ENCODE results near the gene IFT43. TPM values are rescaled to one million over a fixed set of nuclear protein-coding genes. Genes with fewer than 3 reads are reported as not detected.

Gene IFT43
- total RNA-seq, 1 experiment from 2014 or later, result 18.6 TPM

DNA sequence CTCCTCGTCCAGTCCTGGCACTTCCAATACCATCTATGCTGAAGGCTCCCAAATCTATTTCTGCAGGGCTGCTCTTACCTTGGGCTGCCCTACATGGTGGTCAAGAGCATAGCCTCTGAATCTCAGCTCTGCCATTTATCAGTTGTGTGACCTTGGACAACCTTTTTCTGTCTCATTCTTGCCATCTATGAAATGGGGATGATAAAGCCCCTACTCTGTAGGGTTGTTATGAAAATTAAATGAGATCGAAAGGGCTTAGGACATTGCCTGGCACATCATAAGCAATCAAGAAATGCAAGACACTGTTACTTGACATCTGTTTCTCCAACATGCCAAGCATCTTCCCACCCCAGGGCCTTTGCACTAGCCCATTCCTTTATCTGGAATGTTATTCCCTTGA is 120.6 kb downstream of the IFT43 start:
- no peak overlapping the region for H2BK20ac ChIP-seq (ENCODE audit: low read depth, low read length, poor library complexity, severe bottlenecking)
- H4K20me1 ChIP-seq (ENCODE audit: control insufficient read depth, insufficient read depth, insufficient read length), result no peaks in the 10 kb centered on the region
- H3K4ac ChIP-seq (ENCODE audit: low read depth, low read length), result no peak overlapping the region
- no peak overlapping the region for H4K5ac ChIP-seq (ENCODE audit: insufficient read length, low read depth, low read length)
- H3K4me2 ChIP-seq (ENCODE audit: insufficient read depth, insufficient read length, low read length), result no peak overlapping the region
- H3K27ac ChIP-seq (ENCODE audit: insufficient read length, low read depth, low read length), result no peak overlapping the region
- DNase-seq, result no peak
- no peak overlapping the region for H4K91ac ChIP-seq (ENCODE audit: insufficient read length, low read depth, low read length)
- no peaks in the 10 kb centered on the region for H3K9me3 ChIP-seq (ENCODE audit: control insufficient read depth, low read depth, low read length)
- H3K9me3 Mint-ChIP-seq, result peaks cover 0 to 4% of the 10 kb centered on the region in 2 experiments; a peak in 2 of 5 replicates
- WGBS (ENCODE audit: extremely low coverage, insufficient read length, low lambda C conversion rate), result no CpG with 5 or more reads among the region's 2 CpGs
- H3K36me3 Mint-ChIP-seq (ENCODE audit: insufficient read depth in 1 of 3, low read depth in 3 of 3), result no peaks in the 10 kb centered on the region; a peak in 1 of 7 replicates
- no peak for TF ChIP-seq CTCF (conservative IDR thresholded peaks at IDR 0.05)
- no peak overlapping the region for H3K18ac ChIP-seq (ENCODE audit: insufficient read length, low read depth, low read length)
- no peak overlapping the region for H3K23ac ChIP-seq (ENCODE audit: insufficient read length, low read depth, low read length)
- peaks cover 8 to 23% of the 10 kb centered on the region in 2 experiments for H3K4me1 Mint-ChIP-seq
- no peak overlapping the region for H3K56ac ChIP-seq (ENCODE audit: insufficient read length, low read depth, low read length)
- peaks cover 7% of the 10 kb centered on the region for H3K27me3 Mint-ChIP-seq (ENCODE audit: low read depth)
- no peaks in the 10 kb centered on the region for H3K79me2 ChIP-seq (ENCODE audit: insufficient read depth, low read length)
- no peak overlapping the region for H2AK5ac ChIP-seq (ENCODE audit: insufficient read length, low read length)
- no peak overlapping the region for H2AFZ ChIP-seq (ENCODE audit: low read length)
- H3K27ac Mint-ChIP-seq, result no peak overlapping the region
- H2BK12ac ChIP-seq (ENCODE audit: insufficient read length, low read depth, low read length), result no peak overlapping the region
- H3K23me2 ChIP-seq (ENCODE audit: insufficient read length, low read depth, low read length, poor library complexity, severe bottlenecking), result no peaks in the 10 kb centered on the region
- no peak overlapping the region; the same call in 1 of the 2 replicates for H3K14ac ChIP-seq (ENCODE audit: insufficient read depth, low read length)
- H4K8ac ChIP-seq (replicated peaks; ENCODE audit: insufficient read length, low read depth, low read length), result no peak overlapping the region
- no peak overlapping the region for H3K9ac ChIP-seq (ENCODE audit: extremely low read depth, insufficient read length, low read length)
- H3K4me3 Mint-ChIP-seq, result no peak overlapping the region
- H3K79me1 ChIP-seq (ENCODE audit: insufficient read depth, low read depth, low read length, poor library complexity, severe bottlenecking), result no peaks in the 10 kb centered on the region
- H2BK15ac ChIP-seq (ENCODE audit: low read depth, low read length), result no peak overlapping the region
- H2BK120ac ChIP-seq (ENCODE audit: low read depth, low read length, poor library complexity, severe bottlenecking), result no peak overlapping the region
- no peak overlapping the region for H2BK5ac ChIP-seq (ENCODE audit: insufficient read length, low read length)
- H3K4me1 ChIP-seq (ENCODE audit: insufficient read depth, low read length), result no peaks in the 10 kb centered on the region
- no peak overlapping the region for H3T11ph ChIP-seq (ENCODE audit: low read length)
- H3K27me3 ChIP-seq (ENCODE audit: insufficient read depth, low read length), result no peaks in the 10 kb centered on the region
